ENCODE measurements around the gene IRF1. TPM values are rescaled to one million over a fixed set of nuclear protein-coding genes. Genes with fewer than 3 reads are reported as not detected.

Gene IRF1
- total and polyA plus RNA-seq, 4 donors: 9.5 to 42.6 (median 24.7) TPM

- no peaks in the 10 kb centered on the region for H3K9me3 ChIP-seq (ENCODE audit: control insufficient read depth in 4 of 4, low read length in 3 of 4)
- H3K27me3 ChIP-seq (ENCODE audit: control insufficient read depth in 4 of 4, insufficient read depth in 4 of 4, low read length in 3 of 4): no peaks in the 10 kb centered on the region
- peaks cover 0 to 6% (median 0%) of the 10 kb centered on the region in 4 donors for H3K36me3 ChIP-seq (ENCODE audit: control insufficient read depth in 4 of 4, insufficient read depth in 3 of 4, low read depth in 1 of 4, low read length in 3 of 4)
- TF ChIP-seq, protein P1, sequence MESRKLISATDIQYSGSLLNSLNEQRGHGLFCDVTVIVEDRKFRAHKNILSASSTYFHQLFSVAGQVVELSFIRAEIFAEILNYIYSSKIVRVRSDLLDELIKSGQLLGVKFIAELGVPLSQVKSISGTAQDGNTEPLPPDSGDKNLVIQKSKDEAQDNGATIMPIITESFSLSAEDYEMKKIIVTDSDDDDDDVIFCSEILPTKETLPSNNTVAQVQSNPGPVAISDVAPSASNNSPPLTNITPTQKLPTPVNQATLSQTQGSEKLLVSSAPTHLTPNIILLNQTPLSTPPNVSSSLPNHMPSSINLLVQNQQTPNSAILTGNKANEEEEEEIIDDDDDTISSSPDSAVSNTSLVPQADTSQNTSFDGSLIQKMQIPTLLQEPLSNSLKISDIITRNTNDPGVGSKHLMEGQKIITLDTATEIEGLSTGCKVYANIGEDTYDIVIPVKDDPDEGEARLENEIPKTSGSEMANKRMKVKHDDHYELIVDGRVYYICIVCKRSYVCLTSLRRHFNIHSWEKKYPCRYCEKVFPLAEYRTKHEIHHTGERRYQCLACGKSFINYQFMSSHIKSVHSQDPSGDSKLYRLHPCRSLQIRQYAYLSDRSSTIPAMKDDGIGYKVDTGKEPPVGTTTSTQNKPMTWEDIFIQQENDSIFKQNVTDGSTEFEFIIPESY (IDR thresholded peaks at IDR 0.05): no peak
- TF ChIP-seq ATF3 (IDR thresholded peaks at IDR 0.05): no peak
- no peak for TF ChIP-seq FOXA2 (IDR thresholded peaks at IDR 0.05)
- no peak for TF ChIP-seq CTCF (IDR thresholded peaks at IDR 0.05; ENCODE audit: low read depth, low read length, missing input control)
- TF ChIP-seq HNF4G (IDR thresholded peaks at IDR 0.05): no peak
- no peak for TF ChIP-seq HNF4A (conservative IDR thresholded peaks at IDR 0.05)
- TF ChIP-seq NR2F2 (IDR thresholded peaks at IDR 0.05): no peak
- TF ChIP-seq YY1 (IDR thresholded peaks at IDR 0.05): no peak
- no peak for TF ChIP-seq TAF1 (conservative IDR thresholded peaks at IDR 0.05)
- TF ChIP-seq, protein P2, sequence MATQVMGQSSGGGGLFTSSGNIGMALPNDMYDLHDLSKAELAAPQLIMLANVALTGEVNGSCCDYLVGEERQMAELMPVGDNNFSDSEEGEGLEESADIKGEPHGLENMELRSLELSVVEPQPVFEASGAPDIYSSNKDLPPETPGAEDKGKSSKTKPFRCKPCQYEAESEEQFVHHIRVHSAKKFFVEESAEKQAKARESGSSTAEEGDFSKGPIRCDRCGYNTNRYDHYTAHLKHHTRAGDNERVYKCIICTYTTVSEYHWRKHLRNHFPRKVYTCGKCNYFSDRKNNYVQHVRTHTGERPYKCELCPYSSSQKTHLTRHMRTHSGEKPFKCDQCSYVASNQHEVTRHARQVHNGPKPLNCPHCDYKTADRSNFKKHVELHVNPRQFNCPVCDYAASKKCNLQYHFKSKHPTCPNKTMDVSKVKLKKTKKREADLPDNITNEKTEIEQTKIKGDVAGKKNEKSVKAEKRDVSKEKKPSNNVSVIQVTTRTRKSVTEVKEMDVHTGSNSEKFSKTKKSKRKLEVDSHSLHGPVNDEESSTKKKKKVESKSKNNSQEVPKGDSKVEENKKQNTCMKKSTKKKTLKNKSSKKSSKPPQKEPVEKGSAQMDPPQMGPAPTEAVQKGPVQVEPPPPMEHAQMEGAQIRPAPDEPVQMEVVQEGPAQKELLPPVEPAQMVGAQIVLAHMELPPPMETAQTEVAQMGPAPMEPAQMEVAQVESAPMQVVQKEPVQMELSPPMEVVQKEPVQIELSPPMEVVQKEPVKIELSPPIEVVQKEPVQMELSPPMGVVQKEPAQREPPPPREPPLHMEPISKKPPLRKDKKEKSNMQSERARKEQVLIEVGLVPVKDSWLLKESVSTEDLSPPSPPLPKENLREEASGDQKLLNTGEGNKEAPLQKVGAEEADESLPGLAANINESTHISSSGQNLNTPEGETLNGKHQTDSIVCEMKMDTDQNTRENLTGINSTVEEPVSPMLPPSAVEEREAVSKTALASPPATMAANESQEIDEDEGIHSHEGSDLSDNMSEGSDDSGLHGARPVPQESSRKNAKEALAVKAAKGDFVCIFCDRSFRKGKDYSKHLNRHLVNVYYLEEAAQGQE (IDR thresholded peaks at IDR 0.05): no peak
- H3K27ac ChIP-seq (ENCODE audit: low read depth in 1 of 2, low read length in 2 of 2): peak overlapping the region in 1 of 2 donors; percentile 28
- H3K9ac ChIP-seq (ENCODE audit: low read depth in 1 of 2, low read length in 2 of 2): no peak overlapping the region
- peaks cover 13 to 33% (median 22%) of the 10 kb centered on the region in 4 donors for H3K4me1 ChIP-seq (ENCODE audit: control insufficient read depth in 4 of 4, insufficient read depth in 4 of 4, low read length in 3 of 4)
- 89% methylated on average over 7 of the region's 7 CpGs for WGBS
- no peak overlapping the region for H3K4me3 ChIP-seq (ENCODE audit: low read depth in 1 of 3, low read length in 3 of 3)
- no peak for DNase-seq (ENCODE audit: low spot score)
These were observed 13.4 kb downstream of the IRF1 start for GRCh38 chr5:132476876-132477781.

DNA sequence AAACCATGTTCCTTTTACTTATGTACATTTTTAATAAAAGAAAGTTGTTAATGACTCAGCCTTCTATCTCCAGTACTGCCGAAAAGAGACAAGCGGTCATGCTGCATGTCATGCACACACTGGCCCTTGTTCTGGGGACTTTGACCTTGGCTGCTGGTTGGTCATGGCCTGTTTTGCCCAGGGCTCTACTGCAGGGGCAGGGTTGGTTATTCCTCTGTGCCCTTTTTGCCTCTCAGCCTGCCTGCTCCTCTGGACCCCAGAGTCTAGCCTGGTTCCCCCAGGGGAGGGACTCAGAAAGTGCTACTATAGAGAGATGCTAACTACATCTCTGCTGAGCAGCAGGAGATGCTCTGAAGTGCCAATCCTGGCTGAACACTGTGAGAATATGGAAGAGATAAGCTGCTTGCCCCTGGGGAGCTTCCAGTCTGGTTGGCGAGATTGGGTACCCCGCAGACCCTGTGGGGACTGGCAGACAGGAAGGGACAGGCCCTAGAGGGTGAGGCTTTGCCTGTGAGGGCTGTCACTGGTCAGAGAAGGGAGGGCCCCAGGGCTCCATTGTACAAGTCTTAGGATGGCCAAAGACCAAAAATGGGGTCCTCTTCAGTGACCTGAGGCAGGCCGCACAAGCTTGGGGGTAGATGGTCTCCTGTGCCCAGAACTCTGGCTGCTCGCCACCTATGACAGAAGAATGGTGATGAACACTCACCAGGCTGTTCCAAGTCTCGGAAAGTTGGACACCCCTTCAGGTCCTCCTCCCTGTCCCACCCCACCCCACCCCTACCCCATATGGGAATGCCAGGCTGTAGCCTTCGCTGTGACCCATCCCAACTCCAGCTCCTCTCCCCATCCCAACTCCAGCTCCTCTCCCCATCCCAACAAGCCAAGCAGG lies 14.3 kb downstream of the IRF1 start:
- Histone ChIP-seq H3K27ac (ENCODE audit: low read depth in 1 of 2, low read length in 2 of 2) (peak overlapping the region; percentile 68 to 76), H3K9ac (ENCODE audit: low read depth in 1 of 2, low read length in 2 of 2) (no peak overlapping the region), H3K4me1 (ENCODE audit: control insufficient read depth in 4 of 4, insufficient read depth in 4 of 4, low read length in 3 of 4) (peaks cover 13 to 33% (median 22%) of the 10 kb centered on the region in 4 donors), H3K4me3 (ENCODE audit: low read depth in 1 of 3, low read length in 3 of 3) (no peak overlapping the region), H3K27me3 (ENCODE audit: control insufficient read depth in 4 of 4, insufficient read depth in 4 of 4, low read length in 3 of 4) (no peaks in the 10 kb centered on the region), H3K36me3 (ENCODE audit: control insufficient read depth in 4 of 4, insufficient read depth in 3 of 4, low read depth in 1 of 4, low read length in 3 of 4) (peaks cover 0 to 2% (median 0%) of the 10 kb centered on the region in 4 donors), H3K9me3 (ENCODE audit: control insufficient read depth in 4 of 4, low read length in 3 of 4) (no peaks in the 10 kb centered on the region)
- WGBS: 79% methylated on average over 8 of the region's 8 CpGs
- DNase-seq (ENCODE audit: low spot score): no peak
- TF ChIP-seq HNF4G (IDR thresholded peaks at IDR 0.05) (peak; percentile 92), YY1 (IDR thresholded peaks at IDR 0.05) (peak; percentile 68), FOXA2 (IDR thresholded peaks at IDR 0.05) (no peak), JUND (IDR thresholded peaks at IDR 0.05) (no peak), EGR1 (IDR thresholded peaks at IDR 0.05; ENCODE audit: low read depth in 2 of 2) (no peak), GABPA (IDR thresholded peaks at IDR 0.05 in 1 of 2, conservative IDR thresholded peaks at IDR 0.05 in 1 of 2) (no peak), NR2F2 (IDR thresholded peaks at IDR 0.05) (peak; percentile 51), RAD21 (IDR thresholded peaks at IDR 0.05) (peak; percentile 26 to 51), SP1 (IDR thresholded peaks at IDR 0.05) (peak; percentile 92), ATF3 (IDR thresholded peaks at IDR 0.05) (no peak)
- TF ChIP-seq, protein P3, sequence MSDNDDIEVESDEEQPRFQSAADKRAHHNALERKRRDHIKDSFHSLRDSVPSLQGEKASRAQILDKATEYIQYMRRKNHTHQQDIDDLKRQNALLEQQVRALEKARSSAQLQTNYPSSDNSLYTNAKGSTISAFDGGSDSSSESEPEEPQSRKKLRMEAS (IDR thresholded peaks at IDR 0.05): peak; percentile 56
- TF ChIP-seq, protein P2 (IDR thresholded peaks at IDR 0.05): peak; percentile 65

Data from liver (tissue), 9 donors.